Medulla oblongata (tissue), 1 donor: ENCODE data around the gene ITSN1.
"Not testable (repeated sequence)": the region's sequence is repeated elsewhere in the genome, so short reads cannot be mapped to it uniquely, and the experiment has no call there.

Experiments used
- DNase-seq: peaks from one replicate; pipeline ENCODE4 v3.0.0-alpha.2; 2015; ENCODE audit errors: extremely low spot score

Gene ITSN1

DNA sequence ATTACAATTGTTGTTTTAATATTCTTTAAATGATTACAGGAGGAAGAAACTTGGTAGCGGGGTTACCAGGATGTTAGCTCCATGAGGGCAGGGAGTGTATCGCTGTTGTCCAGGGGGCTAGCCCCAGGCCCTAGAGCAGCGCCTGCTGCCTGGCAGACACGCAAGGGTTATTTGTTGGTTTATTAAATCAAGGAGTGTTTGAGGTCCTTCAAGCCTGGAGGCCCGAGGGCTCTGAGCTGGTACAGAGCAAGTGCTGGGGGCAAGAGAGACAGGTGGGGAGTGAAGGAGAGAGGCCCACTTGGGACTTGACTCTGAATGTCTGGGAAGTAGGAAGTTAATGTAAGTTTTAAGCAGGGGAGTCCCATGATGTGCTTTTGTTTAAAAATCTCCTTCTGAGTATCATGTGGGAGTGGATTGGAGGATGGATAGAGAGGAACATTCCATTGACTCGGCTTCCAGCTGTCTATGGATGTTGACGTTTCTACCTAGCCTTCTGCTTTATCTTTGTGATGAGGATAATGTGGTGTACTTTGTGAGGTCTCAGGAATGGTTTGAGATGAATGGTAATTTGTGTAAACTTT, 8.7 kb downstream of the ITSN1 start:
- no peak for DNase-seq

GRCh38 chr21:33651965-33652680, 9.8 kb downstream of the ITSN1 start:
- DNase-seq: no peak

DNA sequence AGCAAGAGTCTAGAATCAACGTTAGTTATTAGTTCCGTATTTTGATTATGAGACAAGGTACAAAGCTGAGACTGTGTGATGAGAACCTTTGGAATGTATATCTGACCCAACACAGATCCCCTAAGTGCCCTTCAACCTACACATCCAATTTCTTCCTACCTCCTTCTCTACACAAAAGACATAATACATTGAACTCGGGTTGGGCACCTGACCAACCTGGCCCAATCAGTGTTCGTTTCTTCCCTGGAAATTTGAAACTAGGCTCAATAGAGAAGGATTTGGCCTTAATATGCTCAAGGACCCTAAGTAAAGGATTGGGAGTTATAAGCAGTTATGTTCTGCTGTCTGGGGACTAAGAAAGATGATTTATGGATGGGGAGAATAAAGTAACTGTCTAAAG, 12.1 kb downstream of the ITSN1 start:
- DNase-seq: no peak

DNA sequence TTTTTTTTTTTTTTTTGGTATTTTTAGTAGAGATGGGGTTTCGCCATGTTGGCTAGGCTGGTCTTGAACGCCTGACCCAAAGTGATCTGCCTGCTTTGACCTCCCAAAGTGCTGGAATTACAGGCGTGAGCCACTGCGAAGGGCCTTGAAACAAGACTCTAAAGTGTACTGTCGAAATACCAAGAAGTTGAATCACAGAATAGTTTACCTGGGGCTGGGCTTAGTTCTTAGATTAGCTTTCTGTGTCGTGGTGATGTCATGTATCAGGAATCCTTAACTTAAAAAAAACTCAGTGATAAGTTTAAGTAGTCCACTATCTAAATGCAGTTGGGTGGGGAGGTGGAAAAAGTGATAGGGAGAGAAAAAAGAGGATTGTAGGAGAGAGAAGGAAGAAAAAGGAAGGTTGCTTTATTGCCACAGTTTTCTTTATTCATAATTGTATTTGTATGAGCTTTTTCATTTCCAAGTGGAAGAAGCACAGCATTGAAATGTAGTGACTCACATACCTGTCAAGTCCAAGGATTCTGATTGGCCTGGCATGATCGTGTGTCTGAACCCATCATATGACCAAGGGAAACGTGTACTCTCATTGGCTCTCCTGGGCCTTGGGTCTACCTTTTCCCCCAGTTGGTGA, 13.4 kb downstream of the ITSN1 start:
- no peak for DNase-seq

DNA sequence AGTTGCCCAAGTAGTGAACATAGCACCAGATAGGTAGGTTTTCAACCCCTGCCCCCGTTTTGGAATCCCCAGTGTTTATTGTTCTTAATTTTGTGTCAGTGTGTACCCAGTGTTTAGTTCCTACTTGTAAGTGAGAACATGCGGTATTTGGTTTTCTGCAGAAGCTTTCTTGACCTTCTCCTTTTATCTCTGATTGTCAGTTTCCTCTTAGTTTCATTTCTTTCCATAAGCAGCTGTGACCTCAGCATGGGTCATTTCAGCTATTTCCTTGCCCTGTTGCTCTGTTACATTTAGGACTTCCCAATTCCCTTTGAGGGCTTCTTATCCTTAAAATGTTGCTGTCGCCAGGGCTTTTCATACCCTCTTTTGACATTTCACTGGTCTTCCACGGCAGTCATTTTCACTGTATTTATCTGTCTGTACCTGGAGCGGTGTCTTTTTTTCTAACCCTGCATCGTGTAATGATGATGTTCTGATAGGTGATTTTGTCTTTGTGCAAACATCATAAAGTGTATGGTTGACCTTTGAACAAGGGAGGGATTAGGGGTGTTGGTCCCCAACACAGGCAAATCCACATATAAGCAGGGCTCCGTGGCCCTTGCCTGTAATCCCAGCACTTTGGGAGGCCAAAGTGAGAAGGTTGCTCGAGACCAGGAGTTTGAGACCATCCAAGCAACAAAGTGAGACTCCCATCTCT, 15.0 kb downstream of the ITSN1 start:
- DNase-seq: peak; percentile 22

DNA sequence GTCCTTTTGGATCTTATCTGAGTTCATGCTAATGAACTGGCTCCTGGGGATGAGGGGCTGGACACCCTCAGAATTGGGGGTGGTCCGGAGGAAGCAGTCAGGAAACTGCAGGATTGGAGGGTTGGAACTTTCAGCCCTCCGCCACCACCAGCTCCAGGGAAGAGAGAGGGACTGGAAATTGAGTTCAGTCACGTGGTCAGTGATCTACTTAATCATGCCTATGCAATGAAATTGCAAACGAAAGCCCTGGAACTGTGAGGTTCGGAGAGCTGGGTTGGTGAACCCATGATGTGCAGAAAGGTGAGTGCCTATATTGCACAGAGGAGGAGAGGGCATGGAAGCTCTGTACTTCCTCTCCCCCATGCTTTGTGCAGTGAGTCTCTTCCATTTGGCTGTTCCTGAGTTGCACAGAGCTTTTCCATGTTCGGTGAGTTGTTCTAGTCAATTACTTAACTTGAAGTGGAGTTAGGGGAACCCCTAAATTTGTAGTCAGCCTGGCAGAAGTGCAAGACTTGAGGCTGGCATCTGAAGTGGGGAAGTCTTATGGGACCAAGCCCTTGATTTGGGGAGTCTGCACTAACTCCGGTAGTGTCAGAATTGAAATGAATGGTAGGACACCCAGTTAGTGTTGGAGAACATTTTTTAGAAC, 16.7 kb downstream of the ITSN1 start:
- no peak for DNase-seq

DNA sequence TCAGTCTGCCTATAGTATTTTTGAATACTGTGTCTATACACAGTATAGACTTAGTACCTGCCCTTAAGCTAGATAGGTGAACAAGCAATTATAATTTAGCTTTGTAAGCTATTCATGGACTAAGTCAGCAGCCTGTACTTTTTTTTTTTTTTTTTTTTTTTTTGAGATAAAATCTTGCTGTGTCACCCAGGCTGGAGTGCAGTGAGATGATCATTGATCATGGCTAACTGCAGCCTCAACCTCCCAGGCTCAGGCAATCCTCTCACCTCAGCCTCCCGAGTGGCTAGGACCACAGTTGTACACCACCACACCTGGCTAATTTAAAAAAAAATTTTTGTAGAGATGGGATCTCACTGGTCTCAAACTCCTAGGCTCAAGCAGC, 17.3 kb downstream of the ITSN1 start:
- DNase-seq: no peak

DNA sequence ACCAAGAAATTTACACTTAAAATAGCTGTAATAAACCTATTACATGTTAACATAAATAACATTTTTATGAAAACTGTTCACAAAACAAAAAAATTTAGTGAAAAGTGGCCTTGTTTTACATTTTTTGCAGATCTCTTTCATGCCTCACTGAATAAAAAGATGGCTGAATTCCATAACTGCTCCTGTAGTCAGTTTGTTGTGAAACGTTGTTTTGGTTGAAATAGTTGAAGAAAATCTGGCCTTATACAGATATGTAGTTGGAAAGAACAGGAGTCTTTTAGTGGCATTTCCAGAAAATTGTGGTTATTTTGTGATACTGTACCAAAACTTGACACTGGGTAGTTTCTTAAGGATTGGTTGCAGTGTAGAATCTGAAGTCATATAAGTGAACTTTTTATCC, 18.1 kb downstream of the ITSN1 start:
- no peak for DNase-seq

GRCh38 chr21:33661146-33661545, 18.8 kb downstream of the ITSN1 start:
- DNase-seq: no peak

DNA sequence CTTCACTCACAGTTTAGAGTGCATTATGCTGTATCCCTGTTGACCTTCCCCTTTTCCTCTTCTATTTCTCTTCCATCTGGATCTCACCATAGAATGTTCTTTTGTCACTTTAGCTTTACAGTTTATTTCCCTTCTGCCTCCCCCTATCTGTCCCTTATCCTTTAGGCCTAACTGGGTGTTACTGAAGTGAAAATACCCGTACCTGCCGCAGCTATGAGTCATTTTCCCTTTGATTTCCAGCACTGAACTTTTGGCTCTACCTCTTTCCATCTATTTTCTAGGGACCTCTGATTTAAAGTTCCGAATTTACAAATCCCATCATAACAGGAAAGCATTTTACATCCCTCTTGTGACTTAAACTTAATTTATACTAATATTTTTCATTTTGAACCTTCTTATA, 19.7 kb downstream of the ITSN1 start:
- no peak for DNase-seq

- no peak for DNase-seq
These were observed 20.9 kb downstream of the ITSN1 start for GRCh38 chr21:33663241-33663640.

DNA sequence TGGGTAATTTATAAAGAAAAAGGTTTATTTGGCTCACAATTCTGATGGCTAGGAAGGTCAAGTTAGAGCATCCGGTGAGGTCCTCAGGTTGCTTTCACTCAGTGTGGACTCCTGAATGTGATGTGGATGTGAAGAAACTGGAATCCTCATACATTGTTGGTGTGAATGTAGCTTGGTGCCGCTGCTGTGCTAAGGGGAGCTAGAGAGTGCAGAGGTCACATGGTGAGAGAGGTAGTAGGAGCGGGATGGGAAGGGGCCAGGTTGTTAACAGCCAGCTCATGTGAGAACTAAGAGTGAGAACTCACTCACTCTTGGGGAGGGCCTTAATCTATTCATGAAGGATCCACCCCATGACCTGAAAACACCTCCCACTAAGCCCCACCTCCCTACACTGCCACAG, 21.8 kb downstream of the ITSN1 start:
- no peak for DNase-seq

- no peak for DNase-seq
These were observed 23.9 kb downstream of the ITSN1 start for GRCh38 chr21:33666153-33666552.

DNA sequence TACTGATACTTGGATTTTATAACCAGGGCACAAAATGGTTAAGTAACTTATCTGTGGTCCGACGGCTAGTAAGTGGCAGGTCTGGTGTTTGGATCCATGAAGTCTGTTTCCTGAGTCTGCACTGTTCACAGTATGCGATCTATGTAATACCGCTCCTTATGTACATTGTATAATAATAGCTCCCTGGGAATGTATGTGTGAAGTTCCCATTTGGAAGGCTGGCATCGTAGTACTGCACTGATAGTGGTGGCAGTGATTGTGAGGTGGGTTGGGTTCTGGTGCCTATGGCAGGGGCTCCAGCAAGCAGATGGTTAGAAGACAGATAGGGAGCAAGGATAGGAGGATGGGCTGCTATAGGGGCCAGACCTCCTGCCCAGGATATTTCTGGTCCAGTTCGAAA, 25.3 kb downstream of the ITSN1 start:
- no peak for DNase-seq

DNA sequence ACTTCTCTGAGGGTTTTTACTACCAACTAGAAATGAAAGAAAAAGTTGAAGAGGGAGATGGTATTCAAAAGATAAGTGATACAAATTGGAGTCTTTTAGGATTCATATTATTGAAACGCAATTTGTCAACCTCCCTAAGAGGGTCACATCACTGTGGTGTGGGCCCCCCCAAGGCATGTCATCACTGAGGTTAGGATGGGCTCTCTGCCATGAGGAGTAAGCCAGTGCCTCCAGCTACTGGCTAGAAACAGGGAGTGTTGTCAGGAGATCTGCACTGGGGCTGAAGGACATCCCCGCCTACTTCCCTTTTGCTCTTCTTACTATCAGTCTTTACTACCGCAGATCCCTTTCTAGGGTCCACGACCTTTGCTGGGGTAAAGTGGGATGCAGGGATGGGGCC, 25.9 kb downstream of the ITSN1 start:
- DNase-seq: no peak

DNA sequence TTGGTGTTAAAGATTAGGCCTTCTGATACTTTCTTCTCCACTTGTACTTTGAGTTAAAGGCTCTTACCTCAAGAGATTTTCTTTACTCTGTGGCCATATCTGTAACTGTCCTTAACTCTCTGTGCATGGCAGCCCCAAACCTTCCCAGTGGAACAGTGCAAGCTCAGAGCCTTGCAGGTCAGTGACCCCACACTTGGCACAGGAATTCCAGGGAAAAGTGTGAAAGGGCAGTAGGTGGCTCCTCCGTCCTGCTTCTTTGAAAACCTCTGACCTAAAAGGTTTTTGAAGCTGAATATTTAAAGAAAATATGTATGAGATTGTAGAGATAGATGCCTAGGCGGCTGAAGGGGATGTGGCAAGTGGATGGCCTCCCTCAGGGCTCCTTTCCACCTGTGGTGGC, 26.3 kb downstream of the ITSN1 start:
- DNase-seq: no peak

GRCh38 chr21:33670076-33670978, 28.0 kb downstream of the ITSN1 start:
- DNase-seq: no peak

DNA sequence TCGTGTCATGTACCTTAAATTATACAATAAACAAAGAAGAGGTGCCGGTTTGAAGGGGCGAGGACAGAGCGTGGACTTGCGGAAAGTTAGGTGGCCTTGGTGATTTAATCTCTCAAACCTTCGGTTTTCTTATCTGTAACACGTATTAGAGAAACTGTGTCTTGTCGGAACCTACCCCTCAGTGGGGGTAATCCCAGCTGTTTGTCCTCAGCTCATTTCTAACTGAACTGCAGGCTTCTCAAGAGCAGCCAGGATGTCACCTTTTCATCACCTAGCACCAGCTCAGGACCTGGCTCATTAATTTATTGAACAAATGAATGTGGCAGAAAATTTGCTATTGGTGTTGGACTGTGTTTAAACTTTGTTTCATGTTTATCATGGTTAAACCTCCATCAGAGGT, 31.2 kb downstream of the ITSN1 start:
- DNase-seq: no peak

DNA sequence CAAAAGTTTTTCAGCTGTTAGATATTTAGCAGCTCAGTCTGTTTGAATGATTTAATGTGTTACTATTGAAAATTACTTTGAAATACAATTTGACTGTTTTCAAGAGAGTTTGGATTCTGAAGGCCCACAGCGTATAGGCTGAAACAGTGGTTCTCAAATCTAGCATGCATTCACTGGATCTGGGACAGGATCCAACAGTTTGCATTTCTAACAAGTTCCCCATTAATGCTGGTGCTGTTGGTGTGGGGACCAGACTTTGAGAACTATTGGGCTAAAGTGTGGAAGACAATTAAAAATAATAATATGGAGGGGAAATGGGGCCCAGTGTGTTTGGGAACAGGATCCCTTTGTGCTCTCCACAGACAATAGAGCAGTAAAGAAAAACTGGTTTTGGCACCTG, 31.9 kb downstream of the ITSN1 start:
- peak; percentile 74 for DNase-seq

DNA sequence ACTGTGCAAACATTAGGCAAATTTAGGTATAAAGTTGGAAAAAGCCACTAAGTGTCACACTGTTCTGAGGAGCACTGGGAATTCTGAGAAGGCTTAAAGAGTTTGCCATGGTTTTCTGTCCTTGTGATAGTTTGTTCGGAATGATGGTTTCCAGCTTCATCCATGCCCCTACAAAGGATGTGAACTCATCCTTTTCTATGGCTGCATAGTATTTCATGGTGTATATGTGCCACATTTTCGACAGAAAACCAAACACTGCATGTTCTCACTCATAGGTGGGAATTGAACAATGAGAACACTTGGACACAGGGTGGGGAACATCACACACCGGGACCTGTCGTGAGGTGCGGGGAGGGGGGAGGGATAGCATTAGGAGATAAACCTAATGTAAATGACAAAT, 34.4 kb downstream of the ITSN1 start:
- not testable (repeated sequence) for DNase-seq

- no peak for DNase-seq
These were observed 35.1 kb downstream of the ITSN1 start for GRCh38 chr21:33677450-33677849.
